Measurements from ENCODE around the gene OR13H1.

Gene OR13H1

GRCh38 chrX:131588995-131589394 is 45.1 kb downstream of the OR13H1 start:
- TF ChIP-seq ZBTB7A (IDR thresholded peaks at IDR 0.05; ENCODE audit: low read depth) (no peak), TEAD4 (IDR thresholded peaks at IDR 0.05) (no peak), RAD21 (IDR thresholded peaks at IDR 0.05; ENCODE audit: low read depth) (no peak), EP300 (IDR thresholded peaks at IDR 0.05; ENCODE audit: borderline replicate concordance) (no peak), TAF1 (IDR thresholded peaks at IDR 0.05; ENCODE audit: low read depth) (no peak), CREB1 (IDR thresholded peaks at IDR 0.05; ENCODE audit: low read depth) (no peak), FOXM1 (IDR thresholded peaks at IDR 0.05; ENCODE audit: borderline replicate concordance, low read depth) (no peak), NFIC (IDR thresholded peaks at IDR 0.05) (no peak), USF1 (IDR thresholded peaks at IDR 0.05) (no peak), YY1 (IDR thresholded peaks at IDR 0.05; ENCODE audit: low read depth) (no peak), CEBPB (IDR thresholded peaks at IDR 0.05) (no peak), EGR1 (IDR thresholded peaks at IDR 0.05) (no peak), TCF12 (IDR thresholded peaks at IDR 0.05; ENCODE audit: low read depth) (no peak)
- TF ChIP-seq, protein P1, sequence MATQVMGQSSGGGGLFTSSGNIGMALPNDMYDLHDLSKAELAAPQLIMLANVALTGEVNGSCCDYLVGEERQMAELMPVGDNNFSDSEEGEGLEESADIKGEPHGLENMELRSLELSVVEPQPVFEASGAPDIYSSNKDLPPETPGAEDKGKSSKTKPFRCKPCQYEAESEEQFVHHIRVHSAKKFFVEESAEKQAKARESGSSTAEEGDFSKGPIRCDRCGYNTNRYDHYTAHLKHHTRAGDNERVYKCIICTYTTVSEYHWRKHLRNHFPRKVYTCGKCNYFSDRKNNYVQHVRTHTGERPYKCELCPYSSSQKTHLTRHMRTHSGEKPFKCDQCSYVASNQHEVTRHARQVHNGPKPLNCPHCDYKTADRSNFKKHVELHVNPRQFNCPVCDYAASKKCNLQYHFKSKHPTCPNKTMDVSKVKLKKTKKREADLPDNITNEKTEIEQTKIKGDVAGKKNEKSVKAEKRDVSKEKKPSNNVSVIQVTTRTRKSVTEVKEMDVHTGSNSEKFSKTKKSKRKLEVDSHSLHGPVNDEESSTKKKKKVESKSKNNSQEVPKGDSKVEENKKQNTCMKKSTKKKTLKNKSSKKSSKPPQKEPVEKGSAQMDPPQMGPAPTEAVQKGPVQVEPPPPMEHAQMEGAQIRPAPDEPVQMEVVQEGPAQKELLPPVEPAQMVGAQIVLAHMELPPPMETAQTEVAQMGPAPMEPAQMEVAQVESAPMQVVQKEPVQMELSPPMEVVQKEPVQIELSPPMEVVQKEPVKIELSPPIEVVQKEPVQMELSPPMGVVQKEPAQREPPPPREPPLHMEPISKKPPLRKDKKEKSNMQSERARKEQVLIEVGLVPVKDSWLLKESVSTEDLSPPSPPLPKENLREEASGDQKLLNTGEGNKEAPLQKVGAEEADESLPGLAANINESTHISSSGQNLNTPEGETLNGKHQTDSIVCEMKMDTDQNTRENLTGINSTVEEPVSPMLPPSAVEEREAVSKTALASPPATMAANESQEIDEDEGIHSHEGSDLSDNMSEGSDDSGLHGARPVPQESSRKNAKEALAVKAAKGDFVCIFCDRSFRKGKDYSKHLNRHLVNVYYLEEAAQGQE (IDR thresholded peaks at IDR 0.05; ENCODE audit: low read depth): no peak
- TF ChIP-seq, protein P2, sequence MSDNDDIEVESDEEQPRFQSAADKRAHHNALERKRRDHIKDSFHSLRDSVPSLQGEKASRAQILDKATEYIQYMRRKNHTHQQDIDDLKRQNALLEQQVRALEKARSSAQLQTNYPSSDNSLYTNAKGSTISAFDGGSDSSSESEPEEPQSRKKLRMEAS (IDR thresholded peaks at IDR 0.05): no peak

Data from Ishikawa (cell line).